Astrocyte of the cerebellum (primary cell): ENCODE measurements around the gene TMEM154.

ENCODE experiments used
- DNase-seq: peaks from one replicate; pipeline ENCODE4 v3.0.0-alpha.2; 2011; ENCODE audit warnings: low read depth
- H3K4me3 ChIP-seq: 2 replicates; pipeline ENCODE4 v1.5.1; 2011; ENCODE audit warnings: mild to moderate bottlenecking, low read depth, low read length, moderate library complexity
- CTCF ChIP-seq: IDR thresholded peaks from 2 replicates; pipeline ENCODE4 v1.5.1; 2012; ENCODE audit warnings: low read length, low read depth, moderate library complexity, mild to moderate bottlenecking; ENCODE audit errors: missing control alignments
- in situ Hi-C: cut with HindIII; loops from 2 replicates; pipeline ENCODE4 v1.10.0; 2017; ENCODE audit warnings: low sequenced_read_pairs

The TMEM154 gene

GRCh38 chr4:152626790-152627189, 53.0 kb downstream of the TMEM154 start:
- no peak for DNase-seq
- in situ Hi-C loops, result no loop called here
- no peak for TF ChIP-seq CTCF
- H3K4me3 ChIP-seq, result no peak overlapping the region

GRCh38 chr4:152620915-152621314, 58.9 kb downstream of the TMEM154 start:
- no peak overlapping the region for H3K4me3 ChIP-seq
- no peak for DNase-seq
- in situ Hi-C loops, result no loop called here
- no peak for TF ChIP-seq CTCF

GRCh38 chr4:152620218-152620617, 59.6 kb downstream of the TMEM154 start:
- DNase-seq, result no peak
- in situ Hi-C loops, result no loop called here
- TF ChIP-seq CTCF, result no peak

GRCh38 chr4:152619556-152619955, 60.2 kb downstream of the TMEM154 start:
- in situ Hi-C loops, result no loop called here
- TF ChIP-seq CTCF, result no peak
- DNase-seq, result no peak
- H3K4me3 ChIP-seq, result no peak overlapping the region

More at GRCh38 chr4:152620218-152620617, 59.6 kb downstream of the TMEM154 start:
- H3K4me3 ChIP-seq, result no peak overlapping the region

GRCh38 chr4:152618971-152619370, 60.8 kb downstream of the TMEM154 start:
- DNase-seq, result no peak
- in situ Hi-C loops, result no loop called here
- no peak overlapping the region for H3K4me3 ChIP-seq
- no peak for TF ChIP-seq CTCF

- no peak for TF ChIP-seq CTCF
- H3K4me3 ChIP-seq, result no peak overlapping the region
- DNase-seq, result no peak
- in situ Hi-C loops, result no loop called here
Measured at GRCh38 chr4:152616804-152617203, 63.0 kb downstream of the TMEM154 start.
